Measurements from ENCODE around the gene CTNNA3.

GRCh38 chr10:66958466-66958865 is 737.5 kb downstream of the CTNNA3 start:
- TF ChIP-seq CTCF (tag by site-specific recombination; IDR thresholded peaks at IDR 0.05) (no peak), ZBTB8A (tag by site-specific recombination; IDR thresholded peaks at IDR 0.05) (no peak)
